ENCODE data around the gene ADSL.
"Not testable (repeated sequence)": the region's sequence is repeated elsewhere in the genome, so short reads cannot be mapped to it uniquely, and the experiment has no call there.

Gene ADSL

GRCh38 chr22:40367342-40367741 lies 21.0 kb downstream of the ADSL start:
- no peak for DNase-seq (ENCODE audit: low read depth in 2 of 3, low spot score in 2 of 3)

GRCh38 chr22:40368016-40368415 lies 21.7 kb downstream of the ADSL start:
- DNase-seq (ENCODE audit: low read depth in 2 of 3, low spot score in 2 of 3): no peak

- no peak for DNase-seq (ENCODE audit: low read depth in 2 of 3, low spot score in 2 of 3)
These were observed 22.5 kb downstream of the ADSL start for GRCh38 chr22:40368836-40369235.

GRCh38 chr22:40374567-40374966 lies 28.3 kb downstream of the ADSL start:
- DNase-seq (ENCODE audit: low read depth in 2 of 3, low spot score in 2 of 3): no peak

- DNase-seq (ENCODE audit: low read depth in 2 of 3, low spot score in 2 of 3): no peak
These were observed 29.8 kb downstream of the ADSL start for GRCh38 chr22:40376149-40376548.

- DNase-seq (ENCODE audit: low read depth in 2 of 3, low spot score in 2 of 3): no peak
These were observed 31.6 kb downstream of the ADSL start for GRCh38 chr22:40377931-40378330.

GRCh38 chr22:40378448-40378847 lies 32.1 kb downstream of the ADSL start:
- DNase-seq (ENCODE audit: low read depth in 2 of 3, low spot score in 2 of 3): not testable (repeated sequence)

- DNase-seq (ENCODE audit: low read depth in 2 of 3, low spot score in 2 of 3): no peak
These were observed 35.2 kb downstream of the ADSL start for GRCh38 chr22:40381461-40381860.

- no peak for DNase-seq (ENCODE audit: low read depth in 2 of 3, low spot score in 2 of 3)
These were observed 37.6 kb downstream of the ADSL start for GRCh38 chr22:40383905-40384304.

GRCh38 chr22:40385036-40385782 lies 38.9 kb downstream of the ADSL start:
- DNase-seq (ENCODE audit: low read depth in 2 of 3, low spot score in 2 of 3): no peak

- DNase-seq (ENCODE audit: low read depth in 2 of 3, low spot score in 2 of 3): no peak
These were observed 41.4 kb downstream of the ADSL start for GRCh38 chr22:40387746-40388145.

- no peak for DNase-seq (ENCODE audit: low read depth in 2 of 3, low spot score in 2 of 3)
These were observed 41.9 kb downstream of the ADSL start for GRCh38 chr22:40388231-40388630.

- no peak for DNase-seq (ENCODE audit: low read depth in 2 of 3, low spot score in 2 of 3)
These were observed 45.1 kb downstream of the ADSL start for GRCh38 chr22:40391417-40391816.

GRCh38 chr22:40392618-40393017 lies 46.3 kb downstream of the ADSL start:
- no peak for DNase-seq (ENCODE audit: low read depth in 2 of 3, low spot score in 2 of 3)

GRCh38 chr22:40394607-40395006 lies 48.3 kb downstream of the ADSL start:
- DNase-seq (ENCODE audit: low read depth in 2 of 3, low spot score in 2 of 3): no peak

GRCh38 chr22:40395607-40396006 lies 49.3 kb downstream of the ADSL start:
- no peak for DNase-seq (ENCODE audit: low read depth in 2 of 3, low spot score in 2 of 3)

GRCh38 chr22:40396882-40397281 lies 50.6 kb downstream of the ADSL start:
- DNase-seq (ENCODE audit: low read depth in 2 of 3, low spot score in 2 of 3): no peak

GRCh38 chr22:40397396-40397795 lies 51.1 kb downstream of the ADSL start:
- DNase-seq (ENCODE audit: low read depth in 2 of 3, low spot score in 2 of 3): no peak

GRCh38 chr22:40399621-40400020 lies 53.3 kb downstream of the ADSL start:
- no peak for DNase-seq (ENCODE audit: low read depth in 2 of 3, low spot score in 2 of 3)

GRCh38 chr22:40400159-40400558 lies 53.9 kb downstream of the ADSL start:
- no peak for DNase-seq (ENCODE audit: low read depth in 2 of 3, low spot score in 2 of 3)

- DNase-seq (ENCODE audit: low read depth in 2 of 3, low spot score in 2 of 3): peak in 2 of 3 experiments; percentile 32 to 44
These were observed 55.2 kb downstream of the ADSL start for GRCh38 chr22:40401532-40401931.

- DNase-seq (ENCODE audit: low read depth in 2 of 3, low spot score in 2 of 3): no peak
These were observed 55.7 kb downstream of the ADSL start for GRCh38 chr22:40401981-40402406.

- DNase-seq (ENCODE audit: low read depth in 2 of 3, low spot score in 2 of 3): no peak
These were observed 56.8 kb downstream of the ADSL start for GRCh38 chr22:40403141-40403540.
